Daoy (cell line): Measurements from ENCODE around the gene NATD1. TPM values are rescaled to one million over a fixed set of nuclear protein-coding genes. Genes with fewer than 3 reads are reported as not detected.
"Not testable (repeated sequence)": the region's sequence is repeated elsewhere in the genome, so short reads cannot be mapped to it uniquely, and the experiment has no call there.

Experiments used
- DNase-seq: peaks from one replicate; pipeline ENCODE4 v3.0.0-alpha.2; 2015; ENCODE audit warnings: low read depth
- total RNA-seq: library from RNA; depleted of rRNA; stranded (reverse); fragments of >200 nt; shearing (Covaris generic); gene quantifications from 2 replicates; pipeline ENCODE4 v1.2.3, GENCODE V29; 2014

NATD1 gene
- total RNA-seq, 1 experiment from 2014 or later = 0.86 TPM

GRCh38 chr17:21247552-21248258, 5.5 kb downstream of the NATD1 start:
- no peak for DNase-seq

- no peak for DNase-seq
These were observed 6.5 kb downstream of the NATD1 start for GRCh38 chr17:21246698-21247097.

- DNase-seq = no peak
These were observed 7.5 kb downstream of the NATD1 start for GRCh38 chr17:21245639-21246084.

GRCh38 chr17:21243516-21244303, 9.5 kb downstream of the NATD1 start:
- no peak for DNase-seq

GRCh38 chr17:21242780-21243515, 10.3 kb downstream of the NATD1 start:
- no peak for DNase-seq

- no peak for DNase-seq
These were observed 11.0 kb downstream of the NATD1 start for GRCh38 chr17:21242026-21242697.

- DNase-seq = no peak
These were observed 11.6 kb downstream of the NATD1 start for GRCh38 chr17:21241564-21241963.

DNA sequence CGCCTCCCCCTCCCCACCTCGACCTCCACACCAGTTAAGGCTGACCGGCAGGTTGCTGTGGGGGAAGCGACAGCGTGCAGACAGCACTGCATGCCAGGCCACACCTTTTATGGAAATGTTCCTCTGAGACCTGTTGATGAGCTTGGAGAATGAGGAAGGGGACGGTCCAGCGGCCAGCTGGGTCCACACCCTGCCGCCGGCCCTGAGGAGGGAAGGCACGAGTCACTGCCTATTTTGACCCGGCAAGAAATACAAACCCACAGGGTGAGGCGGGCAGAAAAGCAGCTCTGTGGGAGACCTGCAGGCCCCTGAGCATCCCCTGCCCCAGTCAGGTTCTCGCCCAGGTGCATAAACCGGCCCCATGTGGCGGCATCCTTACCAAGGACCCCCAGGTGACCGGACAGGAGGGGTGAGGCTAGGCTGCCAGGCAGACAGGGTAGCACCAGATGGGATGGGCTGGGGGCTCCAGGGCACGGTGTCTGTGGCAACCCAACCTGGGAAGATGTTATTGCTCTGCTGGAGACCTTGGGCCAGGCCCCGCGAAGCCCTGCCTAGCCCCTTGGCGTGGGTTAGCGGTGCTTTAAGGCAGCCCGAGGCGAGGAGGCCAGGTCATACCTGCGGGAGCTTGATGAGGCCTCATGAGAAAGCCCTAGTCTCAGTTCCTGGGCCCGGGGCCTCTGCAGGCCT, 12.7 kb downstream of the NATD1 start:
- DNase-seq = no peak

- DNase-seq = no peak
These were observed 13.4 kb downstream of the NATD1 start for GRCh38 chr17:21239680-21240368.

DNA sequence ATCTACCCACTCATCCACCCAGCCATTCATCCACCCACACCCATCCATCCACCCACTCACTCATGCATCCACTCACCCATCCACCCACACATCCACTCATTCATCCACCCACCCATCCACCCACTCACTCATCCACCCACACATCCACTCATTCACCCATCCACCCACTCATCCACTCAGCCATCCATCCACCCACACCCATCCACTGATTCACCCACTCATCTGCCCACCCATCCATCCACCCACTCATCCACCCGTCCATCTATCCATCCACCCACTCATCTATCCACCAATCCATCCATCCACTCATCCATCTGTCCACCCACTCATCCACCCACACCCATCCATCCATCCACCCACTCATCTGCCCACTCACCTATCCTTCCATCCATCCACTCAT, 17.3 kb downstream of the NATD1 start:
- no peak for DNase-seq

DNA sequence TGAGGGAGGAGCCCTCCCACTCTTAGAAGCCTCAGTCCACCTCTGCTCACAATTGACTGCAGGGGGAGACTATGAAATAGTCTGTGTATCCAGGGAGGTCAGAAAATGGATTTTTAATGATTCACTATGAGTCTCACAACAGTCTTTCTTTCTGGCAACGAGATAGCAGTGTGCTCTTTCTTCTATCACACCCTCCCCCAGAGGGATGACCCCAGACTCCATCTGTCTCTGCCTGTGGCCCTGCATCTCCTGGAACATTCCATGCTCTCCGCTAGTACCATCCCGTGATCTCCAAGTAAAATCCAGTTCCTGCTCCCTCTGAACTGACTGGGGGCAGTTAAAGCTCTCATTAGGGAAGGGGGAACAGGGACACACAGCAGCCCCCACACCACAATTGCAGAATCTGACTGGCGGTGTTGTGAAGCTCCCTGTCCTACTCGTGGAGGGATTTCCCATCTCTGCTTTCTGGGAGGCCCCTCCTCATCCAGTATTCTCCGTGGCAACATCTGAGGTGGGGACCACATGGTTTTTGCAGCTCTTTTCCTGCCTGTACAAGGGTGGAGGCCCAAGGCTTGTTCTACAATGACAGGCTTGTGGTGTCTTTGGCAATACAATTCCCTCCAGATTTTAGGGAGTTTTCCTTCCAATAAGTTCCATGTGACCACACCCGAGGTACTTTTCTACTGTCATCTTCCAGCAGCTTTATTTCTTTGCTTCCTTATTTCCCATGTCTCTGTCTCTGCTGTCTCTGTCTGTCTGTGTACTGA, 19.4 kb downstream of the NATD1 start:
- DNase-seq = no peak

DNA sequence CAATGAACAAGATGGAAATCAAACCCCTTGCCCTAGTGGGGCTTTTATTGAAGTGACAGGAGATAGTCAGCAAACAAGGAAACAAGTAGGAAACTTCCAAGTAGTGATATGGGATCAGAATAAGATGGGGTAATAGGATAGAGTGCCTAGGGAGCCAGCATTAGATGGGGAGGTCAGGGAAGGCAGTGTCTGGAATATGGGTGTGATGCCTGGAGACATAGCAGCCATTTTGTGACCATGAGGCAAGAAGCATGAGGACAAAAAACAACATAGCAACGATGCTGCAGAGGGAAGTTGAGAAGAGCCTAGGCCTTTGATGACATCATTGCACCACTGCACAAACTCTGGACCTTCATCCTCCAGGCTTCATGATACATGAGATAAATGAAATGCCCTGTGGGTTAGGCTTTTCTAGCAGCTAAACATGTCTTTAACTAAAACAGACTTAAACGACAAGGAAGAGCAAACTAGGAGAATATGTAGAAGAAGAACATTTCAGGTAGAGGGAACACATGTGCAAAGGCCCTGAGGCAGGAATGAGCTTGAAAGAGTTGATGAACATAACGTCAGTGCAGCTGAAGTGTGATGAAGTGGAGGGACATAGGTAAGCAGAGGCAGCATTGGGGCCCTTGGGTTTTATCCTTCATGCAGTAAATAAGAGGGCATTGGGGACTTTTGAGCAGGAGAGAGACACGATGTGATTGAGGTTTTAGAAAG, 21.0 kb downstream of the NATD1 start:
- no peak for DNase-seq

DNA sequence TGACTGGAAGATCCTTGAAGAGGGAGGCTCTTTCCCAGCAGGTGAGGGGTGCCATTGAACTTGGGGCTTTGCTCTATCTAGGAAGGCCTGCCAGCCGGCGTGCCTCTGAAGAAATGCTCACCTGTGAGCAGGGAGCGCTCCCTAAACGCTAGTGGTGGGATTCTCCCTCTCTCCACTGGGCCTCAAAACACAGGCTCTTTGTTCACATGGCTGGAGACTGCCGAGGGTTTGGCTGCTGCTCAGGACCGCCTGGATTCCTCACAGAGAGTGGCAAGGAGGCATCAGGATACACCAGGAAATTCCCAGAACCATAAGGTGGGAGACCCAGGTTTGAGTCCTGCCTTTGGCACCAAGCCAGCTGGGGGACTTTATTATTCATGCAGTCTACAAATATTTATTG, 21.7 kb downstream of the NATD1 start:
- DNase-seq = no peak

GRCh38 chr17:21228845-21229244, 24.4 kb downstream of the NATD1 start:
- no peak for DNase-seq

DNA sequence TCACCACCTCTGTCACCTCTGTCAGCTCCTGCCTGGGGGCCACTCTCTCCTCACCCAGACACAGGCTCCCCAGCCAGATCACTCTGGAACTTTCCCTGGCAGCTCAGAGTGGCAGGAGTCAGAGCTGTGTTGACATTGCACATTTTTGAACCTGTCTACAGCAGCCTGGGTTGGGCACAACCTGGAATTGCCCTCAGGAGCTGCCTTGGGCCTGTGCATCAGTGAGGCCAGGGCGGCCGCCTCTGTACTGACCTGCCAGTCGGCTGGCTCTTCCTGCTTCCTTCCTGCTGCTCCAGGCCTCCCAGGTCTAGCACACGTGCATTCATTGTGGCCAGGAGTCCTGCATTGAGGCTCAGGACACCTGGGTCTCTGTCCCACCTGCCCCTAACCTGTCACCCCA, 25.1 kb downstream of the NATD1 start:
- DNase-seq = no peak

DNA sequence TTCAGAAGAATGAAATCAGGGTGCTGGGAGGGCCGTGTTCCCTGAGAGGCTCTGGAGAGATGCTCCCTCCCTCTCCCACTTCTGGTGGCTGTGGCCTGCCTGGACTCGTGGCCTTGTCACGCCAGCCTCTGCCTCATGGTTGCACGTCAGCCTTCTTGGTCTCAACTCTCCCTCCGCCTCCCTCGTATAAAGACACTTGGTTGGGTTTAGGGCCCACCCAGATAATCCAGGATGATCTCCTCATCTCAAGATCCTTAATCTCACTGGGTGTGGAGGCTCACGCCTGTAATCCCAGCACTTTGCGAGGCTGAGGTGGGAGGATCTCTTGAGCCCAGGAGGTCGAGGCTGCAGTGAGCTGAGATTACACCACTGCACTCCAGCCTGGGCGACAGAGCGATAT, 25.9 kb downstream of the NATD1 start:
- DNase-seq = not testable (repeated sequence)

GRCh38 chr17:21223086-21223485, 30.1 kb downstream of the NATD1 start:
- DNase-seq = no peak

- no peak for DNase-seq
These were observed 34.3 kb downstream of the NATD1 start for GRCh38 chr17:21218831-21219380.

- peak; percentile 24 for DNase-seq
These were observed 35.1 kb downstream of the NATD1 start for GRCh38 chr17:21218101-21218500.
